ENCODE results near the gene RNF207.

RNF207 gene

GRCh38 chr1:6251681-6252373 lies 45.9 kb downstream of the RNF207 start:
- no peak for DNase-seq

- DNase-seq, result no peak
Measured at GRCh38 chr1:6252374-6252710, 46.4 kb downstream of the RNF207 start.

- DNase-seq, result no peak
Measured at GRCh38 chr1:6253380-6253779, 47.5 kb downstream of the RNF207 start.

- DNase-seq, result no peak
Measured at GRCh38 chr1:6254691-6255090, 48.8 kb downstream of the RNF207 start.

- DNase-seq, result no peak
Measured at GRCh38 chr1:6256645-6257044, 50.7 kb downstream of the RNF207 start.

- DNase-seq, result no peak
Measured at GRCh38 chr1:6257541-6258069, 51.7 kb downstream of the RNF207 start.

- DNase-seq, result no peak
Measured at GRCh38 chr1:6258675-6259074, 52.8 kb downstream of the RNF207 start.

GRCh38 chr1:6259491-6260362 lies 53.8 kb downstream of the RNF207 start:
- peak; percentile 74 for DNase-seq

- peak; percentile 29 for DNase-seq
Measured at GRCh38 chr1:6260433-6260934, 54.6 kb downstream of the RNF207 start.

GRCh38 chr1:6260961-6261614 lies 55.2 kb downstream of the RNF207 start, which contains the start of gene GPR153:
GPR153 (minus strand) TSS chr1:6261098; CDS start chr1:6254905, 6,193 bp downstream.
- DNase-seq, result peak; percentile 68

- no peak for DNase-seq
Measured at GRCh38 chr1:6261615-6261995, 55.7 kb downstream of the RNF207 start.

GRCh38 chr1:6262555-6263420 lies 56.9 kb downstream of the RNF207 start:
- no peak for DNase-seq

- no peak for DNase-seq
Measured at GRCh38 chr1:6263716-6264115, 57.8 kb downstream of the RNF207 start.

- DNase-seq, result no peak
Measured at GRCh38 chr1:6265151-6265550, 59.2 kb downstream of the RNF207 start.

- no peak for DNase-seq
Measured at GRCh38 chr1:6266641-6267040, 60.7 kb downstream of the RNF207 start.

- DNase-seq, result no peak
Measured at GRCh38 chr1:6267686-6268322, 61.9 kb downstream of the RNF207 start.

- no peak for DNase-seq
Measured at GRCh38 chr1:6268415-6268814, 62.5 kb downstream of the RNF207 start.

GRCh38 chr1:6269296-6269695 lies 63.4 kb downstream of the RNF207 start:
- DNase-seq, result no peak

GRCh38 chr1:6269720-6270400 lies 63.9 kb downstream of the RNF207 start:
- no peak for DNase-seq

GRCh38 chr1:6270401-6270800 lies 64.5 kb downstream of the RNF207 start:
- DNase-seq, result no peak
